ENCODE data around the gene CCND1.

DNA sequence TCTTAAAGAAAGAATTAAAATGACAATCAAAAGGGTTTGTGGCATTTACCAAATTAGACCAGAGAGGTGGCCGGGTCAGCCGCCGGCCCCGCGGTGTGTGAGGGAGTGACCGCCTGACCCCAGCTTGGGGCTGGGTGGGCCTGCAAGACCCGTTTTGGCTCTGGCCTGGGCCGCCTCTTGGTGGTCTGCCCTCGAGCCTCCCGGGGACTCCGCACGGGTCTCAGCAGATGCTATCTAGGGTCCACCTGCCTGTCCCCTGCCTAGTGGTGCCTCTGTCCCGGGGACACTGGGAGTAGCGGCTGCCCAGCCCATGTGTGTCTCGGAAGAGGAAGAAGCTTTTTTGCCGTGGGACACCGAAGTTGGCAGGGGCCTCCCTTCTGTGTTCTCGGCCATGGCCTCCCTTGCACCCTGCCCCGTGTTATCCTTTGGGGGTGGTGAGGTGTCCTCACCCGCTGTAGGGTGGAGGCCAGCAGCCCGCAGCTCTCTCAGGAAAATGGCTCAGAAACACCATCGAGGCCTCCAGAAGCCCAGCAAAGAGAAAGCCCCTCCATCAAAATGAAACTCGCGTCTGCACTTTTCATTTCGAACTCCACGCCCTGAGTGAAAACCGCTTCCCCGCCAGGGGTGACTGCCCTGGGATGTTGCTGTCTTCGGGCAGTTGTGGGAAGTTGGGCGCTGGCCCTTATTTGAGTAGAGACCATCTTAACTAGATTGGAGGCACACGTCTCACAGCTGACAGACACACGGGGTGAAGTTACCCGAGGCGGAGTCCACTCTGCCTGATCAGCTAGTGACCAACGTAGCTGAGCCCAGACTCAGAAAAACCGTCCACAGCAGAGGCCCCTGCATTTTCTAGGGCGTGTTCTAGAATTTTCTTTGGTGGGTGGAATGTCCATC is 8.0 kb downstream of the CCND1 start:
- TF ChIP-seq POLR2A (IDR thresholded peaks at IDR 0.05; ENCODE audit: low read length) (no peak), GATA1 (IDR thresholded peaks at IDR 0.05; ENCODE audit: low read depth, low read length) (no peak)

Measured in erythroblast (primary cell).